ENCODE data around the gene LRRC28.

The LRRC28 gene

DNA sequence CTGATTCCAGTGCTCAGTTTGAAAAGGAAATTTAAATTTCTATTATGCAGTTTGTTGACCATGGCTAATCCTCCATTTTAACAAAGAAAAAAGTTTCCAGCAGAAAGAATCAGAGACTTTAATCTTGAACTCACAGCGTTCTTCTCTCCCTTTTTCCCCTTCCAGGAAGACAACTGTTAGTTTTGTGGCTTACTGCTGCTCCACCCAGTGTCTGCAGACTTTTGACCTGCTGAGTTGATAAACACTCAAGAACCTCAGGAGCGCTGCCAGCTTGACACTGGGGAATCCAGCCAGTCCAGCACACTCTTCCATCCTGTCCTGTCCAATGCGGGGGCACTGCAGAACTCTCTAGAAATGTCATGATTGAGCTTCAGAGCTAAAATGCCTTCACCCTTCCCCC is 134.6 kb downstream of the LRRC28 start:
- TF ChIP-seq, protein P1, sequence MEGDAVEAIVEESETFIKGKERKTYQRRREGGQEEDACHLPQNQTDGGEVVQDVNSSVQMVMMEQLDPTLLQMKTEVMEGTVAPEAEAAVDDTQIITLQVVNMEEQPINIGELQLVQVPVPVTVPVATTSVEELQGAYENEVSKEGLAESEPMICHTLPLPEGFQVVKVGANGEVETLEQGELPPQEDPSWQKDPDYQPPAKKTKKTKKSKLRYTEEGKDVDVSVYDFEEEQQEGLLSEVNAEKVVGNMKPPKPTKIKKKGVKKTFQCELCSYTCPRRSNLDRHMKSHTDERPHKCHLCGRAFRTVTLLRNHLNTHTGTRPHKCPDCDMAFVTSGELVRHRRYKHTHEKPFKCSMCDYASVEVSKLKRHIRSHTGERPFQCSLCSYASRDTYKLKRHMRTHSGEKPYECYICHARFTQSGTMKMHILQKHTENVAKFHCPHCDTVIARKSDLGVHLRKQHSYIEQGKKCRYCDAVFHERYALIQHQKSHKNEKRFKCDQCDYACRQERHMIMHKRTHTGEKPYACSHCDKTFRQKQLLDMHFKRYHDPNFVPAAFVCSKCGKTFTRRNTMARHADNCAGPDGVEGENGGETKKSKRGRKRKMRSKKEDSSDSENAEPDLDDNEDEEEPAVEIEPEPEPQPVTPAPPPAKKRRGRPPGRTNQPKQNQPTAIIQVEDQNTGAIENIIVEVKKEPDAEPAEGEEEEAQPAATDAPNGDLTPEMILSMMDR (IDR thresholded peaks at IDR 0.05; ENCODE audit: low read depth, low read length, missing control alignments), result no peak
- no peak for DNase-seq (ENCODE audit: low read depth)
- no peak overlapping the region for H3K4me3 ChIP-seq (ENCODE audit: low read depth, low read length)
- in situ Hi-C loops (cut with HindIII; ENCODE audit: low sequenced_read_pairs), result no loop called here

DNA sequence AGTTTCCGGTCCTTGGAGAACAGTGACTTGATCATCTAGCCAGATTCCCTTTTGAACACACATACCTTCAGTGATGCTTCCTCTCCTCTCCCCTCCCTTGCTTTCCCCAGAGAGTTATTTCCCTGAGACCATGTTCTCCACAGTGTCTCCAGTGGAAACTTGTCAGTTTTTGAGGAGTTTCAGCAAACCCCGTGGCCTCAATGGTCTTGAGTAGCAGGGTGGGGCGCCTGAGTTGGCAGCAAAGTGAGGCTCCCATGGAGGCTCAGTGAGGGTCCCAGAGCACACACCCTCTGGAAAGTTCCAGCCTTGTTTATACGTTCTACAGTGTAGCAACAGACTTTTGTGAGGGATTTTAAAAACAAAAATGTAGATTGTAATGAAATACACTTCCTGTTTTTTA is 135.1 kb downstream of the LRRC28 start:
- no peak for DNase-seq (ENCODE audit: low read depth)
- H3K4me3 ChIP-seq (ENCODE audit: low read depth, low read length), result no peak overlapping the region
- TF ChIP-seq, protein P1 (IDR thresholded peaks at IDR 0.05; ENCODE audit: low read depth, low read length, missing control alignments), result no peak
- in situ Hi-C loops (cut with HindIII; ENCODE audit: low sequenced_read_pairs), result no loop called here

DNA sequence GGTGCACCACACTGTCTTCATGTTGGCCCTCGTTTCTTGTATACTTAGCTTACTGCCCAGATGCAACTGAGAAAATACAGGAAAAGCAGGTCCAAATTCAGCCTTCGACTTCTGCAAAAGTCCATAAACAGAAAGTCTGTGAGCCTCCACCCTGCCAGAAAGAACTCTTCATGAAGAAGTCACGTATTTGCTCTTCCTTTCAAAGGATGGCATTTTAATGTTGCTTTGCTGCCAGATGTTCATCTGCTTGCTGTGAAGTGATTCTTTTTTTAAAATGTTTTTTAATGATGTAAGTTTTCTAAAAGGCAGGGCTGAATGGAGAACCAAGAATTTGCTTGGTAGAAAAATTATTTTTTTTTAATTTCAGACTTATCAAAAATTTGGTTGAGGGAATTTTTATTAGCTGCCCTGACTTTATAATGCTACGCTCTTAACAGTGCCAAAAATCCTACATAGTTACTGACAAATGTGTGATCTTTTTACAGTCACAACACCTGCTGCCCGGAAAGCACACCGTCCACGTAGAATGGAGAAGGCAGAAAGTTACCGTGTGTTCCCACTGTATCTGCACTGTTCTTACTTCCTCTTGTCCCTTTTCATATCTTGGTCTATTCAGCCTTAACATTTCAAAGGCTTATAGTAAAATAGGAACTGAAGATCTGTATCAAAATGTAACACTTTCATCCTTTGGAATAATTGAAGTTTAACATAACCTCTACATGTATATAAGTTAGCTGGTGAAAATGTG is 136.3 kb downstream of the LRRC28 start:
- no peak for DNase-seq (ENCODE audit: low read depth)
- in situ Hi-C loops (cut with HindIII; ENCODE audit: low sequenced_read_pairs), result no loop called here
- TF ChIP-seq, protein P1 (IDR thresholded peaks at IDR 0.05; ENCODE audit: low read depth, low read length, missing control alignments), result no peak
- H3K4me3 ChIP-seq (ENCODE audit: low read depth, low read length), result no peak overlapping the region

DNA sequence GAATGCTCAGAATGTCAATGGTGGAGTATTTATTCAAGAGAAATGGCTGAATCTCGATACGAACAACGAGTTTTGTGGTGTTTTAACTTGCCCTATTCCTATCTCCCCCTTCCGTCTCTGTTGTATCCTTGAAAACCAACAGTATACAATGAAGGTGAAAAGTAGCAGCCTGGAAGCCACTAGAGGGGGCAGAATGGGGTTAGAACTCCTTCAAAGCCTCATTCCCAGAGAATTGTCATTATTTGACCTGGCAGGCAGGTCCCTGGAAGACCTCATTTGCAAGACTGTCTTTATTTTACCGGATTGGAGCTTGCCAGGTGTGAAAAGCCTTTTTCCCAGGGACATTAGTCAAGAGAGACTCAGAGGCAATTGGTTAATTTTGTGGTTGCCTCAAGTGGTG is 139.4 kb downstream of the LRRC28 start:
- in situ Hi-C loops (cut with HindIII; ENCODE audit: low sequenced_read_pairs), result no loop called here
- TF ChIP-seq, protein P1 (IDR thresholded peaks at IDR 0.05; ENCODE audit: low read depth, low read length, missing control alignments), result no peak
- H3K4me3 ChIP-seq (ENCODE audit: low read depth, low read length), result no peak overlapping the region
- no peak for DNase-seq (ENCODE audit: low read depth)

DNA sequence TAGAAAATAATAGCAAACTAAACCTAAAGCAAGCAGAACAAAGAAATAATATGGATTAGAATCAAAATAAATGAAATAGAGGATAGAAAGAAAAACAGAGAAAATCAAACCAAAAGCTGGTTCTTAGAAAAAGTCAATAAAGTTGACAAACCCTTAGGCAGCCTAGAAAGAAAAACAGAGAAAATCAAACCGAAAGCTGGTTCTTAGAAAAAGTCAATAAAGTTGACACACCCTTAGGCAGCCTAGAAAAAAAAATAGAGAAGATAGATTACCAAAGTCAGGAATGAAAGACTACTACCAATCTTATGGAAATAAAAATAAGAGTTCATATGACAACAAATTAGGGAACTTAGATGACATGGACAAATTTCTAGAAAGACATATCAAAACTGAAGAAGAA is 142.4 kb downstream of the LRRC28 start:
- DNase-seq (ENCODE audit: low read depth), result no peak
- TF ChIP-seq, protein P1 (IDR thresholded peaks at IDR 0.05; ENCODE audit: low read depth, low read length, missing control alignments), result no peak
- in situ Hi-C loops (cut with HindIII; ENCODE audit: low sequenced_read_pairs), result no loop called here
- H3K4me3 ChIP-seq (ENCODE audit: low read depth, low read length), result no peak overlapping the region

DNA sequence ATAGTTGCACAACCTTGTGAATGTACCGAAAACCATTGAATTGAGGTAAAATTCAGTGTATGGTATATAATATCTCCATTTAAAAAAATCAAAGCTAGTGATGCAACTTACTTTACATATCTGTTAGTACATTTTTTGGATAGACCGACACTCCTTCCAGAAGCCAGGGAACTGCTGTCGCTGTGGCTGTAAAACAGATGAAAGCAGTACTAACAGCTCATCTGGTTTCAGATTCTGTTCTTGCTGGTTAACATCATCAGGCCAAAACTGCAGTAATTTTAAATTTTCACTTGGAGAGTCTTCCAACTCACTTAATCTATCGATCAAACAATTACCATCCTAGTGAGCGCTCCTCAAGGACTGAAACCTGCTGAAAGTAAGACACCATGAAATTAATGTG is 145.1 kb downstream of the LRRC28 start:
- no peak overlapping the region for H3K4me3 ChIP-seq (ENCODE audit: low read depth, low read length)
- no peak for DNase-seq (ENCODE audit: low read depth)
- in situ Hi-C loops (cut with HindIII; ENCODE audit: low sequenced_read_pairs), result no loop called here
- TF ChIP-seq, protein P1 (IDR thresholded peaks at IDR 0.05; ENCODE audit: low read depth, low read length, missing control alignments), result no peak

All from astrocyte of the cerebellum (primary cell).